ENCODE data around the gene ABCF1.

Gene ABCF1

DNA sequence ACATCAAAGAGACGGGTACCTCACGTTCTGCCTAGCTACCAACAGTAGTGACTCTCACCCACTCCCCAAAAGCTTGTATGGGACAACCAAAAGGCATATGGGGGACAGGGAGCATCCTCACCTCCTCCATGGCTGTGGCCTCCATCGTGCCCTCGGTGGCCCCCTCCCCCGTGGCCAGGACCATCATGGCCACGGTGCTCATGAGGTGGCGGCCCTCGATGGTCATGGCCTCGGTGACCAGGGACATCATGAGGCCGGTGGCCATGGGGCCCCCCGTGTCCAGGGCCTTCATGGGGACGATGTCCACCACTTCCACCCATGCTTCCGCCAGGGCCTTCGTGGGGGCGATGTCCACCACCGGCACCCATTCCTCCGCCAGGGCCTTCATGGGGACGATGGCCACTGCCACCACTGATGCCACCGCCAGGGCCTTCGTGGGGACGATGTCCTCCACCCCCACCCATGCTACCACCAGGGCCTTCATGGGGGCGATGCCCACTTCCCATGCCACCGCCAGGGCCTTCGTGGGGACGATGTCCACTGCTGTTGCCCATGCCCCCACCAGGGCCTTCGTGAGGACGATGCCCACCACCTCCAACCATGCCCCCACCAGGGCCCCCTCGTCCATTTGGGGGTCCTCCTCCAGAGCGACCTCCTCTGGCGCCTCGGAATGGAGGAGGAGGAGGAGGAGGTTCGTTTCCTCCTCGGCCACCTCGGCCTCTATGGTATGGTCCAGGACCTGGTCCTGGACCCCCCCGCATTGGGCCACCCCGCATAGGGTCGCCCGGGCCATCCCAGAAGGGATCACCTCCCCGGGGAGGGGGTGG, 30.8 kb downstream of the ABCF1 start:
- no peak for DNase-seq

DNA sequence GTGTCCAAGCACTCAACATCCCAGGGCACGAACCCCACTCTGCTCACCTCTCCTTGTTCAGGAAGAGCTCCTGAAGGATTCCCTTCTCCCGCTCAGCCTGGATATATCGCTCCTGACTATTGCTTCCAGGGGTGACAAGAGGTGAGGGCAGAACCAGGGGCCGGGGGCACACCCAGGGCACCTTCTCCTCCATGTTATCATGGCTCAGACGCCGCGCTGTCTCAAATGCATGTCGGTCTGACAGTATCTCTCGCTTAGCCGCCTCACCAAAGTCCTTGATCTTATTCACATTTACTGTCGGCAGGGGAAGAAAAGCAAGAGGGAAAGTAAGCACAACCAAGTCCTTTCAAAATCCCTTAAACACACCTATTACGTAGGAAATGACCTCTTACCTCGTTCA, 32.7 kb downstream of the ABCF1 start:
- DNase-seq = no peak

DNA sequence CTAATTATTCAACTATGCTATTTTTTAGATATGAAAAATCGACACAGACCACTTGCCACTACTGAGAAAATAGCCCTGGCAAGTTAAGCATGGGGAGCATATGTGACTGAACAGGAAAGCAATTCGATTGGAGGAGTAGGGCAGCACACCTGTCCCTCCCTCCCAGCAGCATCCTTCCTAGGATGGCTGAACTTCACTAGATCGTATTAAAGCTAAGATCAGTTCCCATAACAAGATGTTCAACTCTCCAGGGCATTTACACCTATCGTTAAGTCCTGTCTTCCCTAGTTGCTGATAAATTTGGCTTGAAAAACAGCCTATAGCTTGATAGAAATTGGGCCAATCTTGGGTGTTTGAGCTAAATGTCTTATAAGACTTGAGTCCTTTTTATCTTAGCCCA, 38.8 kb downstream of the ABCF1 start:
- DNase-seq = no peak

DNA sequence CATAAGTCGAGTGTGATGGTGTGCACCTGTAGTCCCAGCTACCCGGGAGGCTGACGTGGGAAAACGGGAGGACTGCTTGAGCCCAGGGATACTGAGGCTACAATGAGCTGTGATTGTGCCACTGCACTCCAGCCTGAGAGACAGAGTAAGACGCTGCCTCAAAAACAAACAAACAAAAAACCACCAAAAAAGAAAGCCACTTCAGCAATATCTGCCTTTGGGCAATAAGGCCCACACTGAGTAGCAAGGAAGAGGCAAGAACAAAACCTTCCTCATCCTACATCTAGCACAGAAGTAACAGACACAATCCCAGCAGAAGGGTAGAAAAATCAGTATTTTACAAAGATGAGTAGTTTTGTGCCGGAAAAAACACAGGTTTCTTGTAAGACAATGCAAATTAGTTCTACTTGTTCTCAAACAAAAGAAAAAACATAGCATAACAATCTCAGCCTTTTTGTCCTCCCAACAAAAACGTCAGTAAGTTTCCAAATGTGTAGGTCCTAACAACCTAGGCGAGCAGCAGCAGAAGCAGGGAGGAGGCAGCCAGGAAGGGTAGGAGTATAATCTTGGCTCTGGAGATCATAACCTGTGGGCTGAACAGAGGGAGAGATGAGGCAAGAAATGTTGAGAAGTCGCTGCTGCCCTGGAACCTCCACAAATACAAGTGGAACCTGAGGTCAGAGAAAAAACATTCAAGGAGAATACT, 40.1 kb downstream of the ABCF1 start:
- DNase-seq = no peak

DNA sequence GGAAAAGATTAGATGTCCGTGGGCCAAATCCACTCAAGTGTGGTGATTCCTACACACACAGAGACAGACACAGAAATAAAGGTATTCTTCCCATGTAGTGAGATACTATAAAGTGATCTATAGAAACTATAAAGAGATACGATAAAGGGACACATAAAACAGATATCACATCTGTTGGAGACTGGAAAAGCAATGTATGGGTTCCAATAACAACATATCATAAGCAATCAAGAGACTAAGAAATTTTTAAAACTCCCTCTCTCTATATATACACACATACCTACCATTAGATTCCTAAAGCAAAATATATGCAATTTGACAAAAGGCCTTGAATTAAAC, 40.6 kb downstream of the ABCF1 start:
- no peak for DNase-seq

DNA sequence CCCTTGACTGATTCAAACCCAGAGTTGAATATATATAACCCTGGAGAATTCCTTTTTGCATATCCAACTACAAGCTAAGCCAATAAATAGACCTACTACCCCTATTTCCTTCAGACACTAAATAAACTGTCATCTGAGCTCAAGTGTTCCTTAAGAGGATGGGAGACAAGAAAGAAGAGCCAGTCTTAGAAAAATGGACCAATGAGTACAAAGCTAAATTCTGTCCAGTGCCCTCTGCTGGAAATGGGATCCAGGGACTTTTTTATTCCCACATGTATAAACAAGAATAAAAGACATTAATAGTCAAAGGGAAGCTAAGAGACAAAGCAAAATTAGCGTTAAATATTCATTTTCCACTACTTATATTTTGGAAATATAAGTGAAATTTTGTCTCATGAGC, 41.0 kb downstream of the ABCF1 start:
- DNase-seq = no peak

DNA sequence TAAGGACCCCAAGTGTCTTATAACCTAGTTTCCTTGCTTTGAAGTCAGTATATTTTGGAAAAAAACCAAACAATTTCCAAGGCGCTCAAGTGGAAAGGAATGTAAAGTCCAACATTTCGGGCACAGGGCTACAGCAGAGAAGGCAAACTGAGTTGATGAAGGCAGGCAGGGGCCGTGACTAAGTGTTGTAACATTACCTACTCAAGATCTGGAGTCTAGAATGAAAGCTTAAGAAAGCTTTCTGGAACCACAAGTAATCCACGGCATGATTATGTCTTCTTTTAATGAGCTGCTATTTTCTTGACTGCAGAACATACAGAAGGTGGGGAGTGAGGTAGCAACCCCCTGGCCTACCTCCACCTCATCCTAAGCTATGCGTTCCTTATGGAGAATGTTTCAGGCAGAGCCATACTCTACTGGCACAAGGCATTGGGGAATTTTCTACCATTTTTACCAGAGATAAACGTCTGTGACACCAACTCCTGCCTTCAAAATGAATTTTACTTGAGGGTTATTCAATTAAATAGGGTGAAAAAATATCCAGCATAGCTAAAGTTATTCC, 41.5 kb downstream of the ABCF1 start:
- no peak for DNase-seq

DNA sequence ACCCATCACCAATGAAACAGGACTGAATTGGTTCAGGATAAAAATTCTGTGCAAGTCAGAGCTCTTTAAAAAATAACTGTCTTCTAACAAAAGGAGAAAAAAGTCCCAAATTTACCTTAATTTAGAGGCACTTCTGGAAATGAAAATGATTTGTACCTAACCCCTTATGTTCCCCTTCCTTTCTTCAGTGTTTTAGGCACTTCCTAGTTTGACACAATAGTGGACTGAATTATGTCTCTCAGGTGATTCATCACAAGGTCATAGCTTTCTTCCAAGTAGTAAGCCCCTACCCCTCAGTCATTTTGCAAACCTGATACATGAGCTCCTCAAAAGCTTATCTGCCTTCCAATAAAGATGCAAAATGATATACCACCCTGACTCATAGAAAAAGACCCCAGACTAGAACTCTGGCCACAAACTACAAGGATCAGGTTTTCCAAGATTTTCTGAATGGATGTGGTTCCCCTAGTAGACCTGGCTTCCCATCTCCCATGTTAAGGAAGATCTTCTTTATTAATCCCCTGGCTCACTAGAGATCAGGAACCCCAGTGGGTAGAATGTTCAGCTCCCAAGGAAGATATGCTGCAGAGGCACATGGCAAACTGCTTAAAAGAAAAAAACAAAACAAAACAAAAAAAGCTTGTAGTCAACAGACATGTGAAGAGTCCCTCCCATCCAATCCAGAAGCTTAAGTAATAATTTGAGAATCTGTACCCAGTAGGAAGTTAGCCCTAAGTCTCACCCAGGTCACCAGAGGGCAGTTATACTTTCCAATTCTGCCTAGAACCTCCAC, 42.2 kb downstream of the ABCF1 start:
- no peak for DNase-seq

DNA sequence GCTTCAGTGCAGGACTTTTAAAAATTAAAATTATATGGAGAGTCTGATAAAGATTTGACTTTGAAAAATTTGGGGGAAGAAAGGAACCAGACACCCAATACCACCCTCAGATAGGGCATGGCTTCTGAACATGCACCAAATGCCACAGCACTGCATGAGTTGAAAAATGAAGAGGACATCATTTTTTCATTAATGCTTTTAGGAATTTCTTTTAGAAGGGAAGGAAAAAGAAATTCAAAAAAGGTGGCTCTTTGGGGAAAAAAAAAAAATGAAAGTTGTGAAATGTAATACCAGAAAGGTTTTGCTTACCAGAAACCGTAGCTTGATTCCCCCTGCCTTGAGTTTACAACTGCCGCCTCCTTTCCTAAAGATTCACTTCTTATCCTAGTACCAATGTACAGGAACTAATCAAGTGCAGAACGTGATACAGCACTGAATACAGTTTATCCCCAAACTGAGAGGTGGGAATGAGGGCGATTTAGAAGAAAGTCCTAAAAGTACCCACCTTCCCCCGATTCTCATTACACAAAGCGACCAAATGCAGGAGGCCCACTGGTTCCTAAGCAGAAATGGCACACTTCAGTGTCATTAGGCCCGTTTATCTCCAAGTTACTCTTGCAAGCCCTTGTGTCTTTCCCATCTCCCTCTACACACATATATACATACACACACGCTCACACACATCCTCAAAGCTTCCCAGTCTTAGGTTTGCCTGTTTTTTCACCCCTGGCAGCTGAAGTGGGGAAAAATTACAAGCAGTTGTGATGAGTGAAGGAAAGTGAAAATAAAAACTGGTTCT, 43.0 kb downstream of the ABCF1 start:
- DNase-seq = no peak

DNA sequence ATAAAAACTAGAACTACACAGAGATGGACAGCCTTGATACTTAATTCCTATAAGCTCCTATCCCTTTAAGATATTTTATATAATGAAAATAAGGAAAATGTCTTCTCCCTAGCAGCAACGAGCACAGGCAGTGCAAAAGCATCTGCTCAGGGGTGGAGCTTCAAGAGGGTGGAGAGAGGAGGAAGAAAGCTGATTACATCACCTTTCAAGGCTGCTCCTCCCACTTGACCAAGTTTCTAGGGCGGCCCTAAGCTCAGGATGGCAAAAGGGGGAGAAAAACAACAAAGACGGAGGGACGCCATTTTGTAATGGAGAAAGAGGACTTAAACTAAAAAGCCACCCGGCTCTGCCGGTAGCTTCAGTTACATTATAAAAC, 43.6 kb downstream of the ABCF1 start:
- peak; percentile 78 for DNase-seq

DNA sequence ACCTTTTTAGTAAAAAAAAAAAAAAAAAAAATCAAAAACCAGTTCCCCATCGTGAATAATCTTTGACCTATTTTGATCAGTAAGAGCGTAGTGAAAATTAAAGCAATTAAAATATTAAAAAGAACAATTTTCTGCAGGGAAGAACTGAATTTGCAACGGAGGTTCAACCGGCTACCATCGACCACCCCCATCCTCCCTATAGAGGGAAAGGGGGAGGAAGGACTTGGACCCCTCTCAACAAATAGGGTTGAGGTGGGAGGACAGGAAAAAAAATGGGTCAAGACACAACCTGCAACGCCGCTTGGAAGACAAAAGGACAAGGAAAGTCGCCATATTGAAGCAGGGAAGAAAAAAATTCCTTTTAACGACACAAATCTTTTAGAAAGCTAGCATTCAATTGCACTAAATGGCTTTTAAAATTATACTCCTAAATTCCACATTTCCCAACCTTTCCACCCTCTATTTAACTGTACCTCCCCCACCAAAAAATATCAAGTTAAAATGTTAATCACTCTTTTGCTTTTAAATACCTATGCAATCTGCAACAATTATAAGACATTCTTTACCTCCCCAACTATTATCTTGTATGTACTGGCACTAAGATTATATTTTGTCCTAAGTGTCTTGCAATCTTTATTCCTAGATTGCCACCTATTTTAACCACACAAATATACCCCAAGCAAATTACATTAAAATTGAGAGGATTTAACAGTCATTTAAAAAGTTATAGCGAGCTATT, 44.1 kb downstream of the ABCF1 start:
- no peak for DNase-seq

DNA sequence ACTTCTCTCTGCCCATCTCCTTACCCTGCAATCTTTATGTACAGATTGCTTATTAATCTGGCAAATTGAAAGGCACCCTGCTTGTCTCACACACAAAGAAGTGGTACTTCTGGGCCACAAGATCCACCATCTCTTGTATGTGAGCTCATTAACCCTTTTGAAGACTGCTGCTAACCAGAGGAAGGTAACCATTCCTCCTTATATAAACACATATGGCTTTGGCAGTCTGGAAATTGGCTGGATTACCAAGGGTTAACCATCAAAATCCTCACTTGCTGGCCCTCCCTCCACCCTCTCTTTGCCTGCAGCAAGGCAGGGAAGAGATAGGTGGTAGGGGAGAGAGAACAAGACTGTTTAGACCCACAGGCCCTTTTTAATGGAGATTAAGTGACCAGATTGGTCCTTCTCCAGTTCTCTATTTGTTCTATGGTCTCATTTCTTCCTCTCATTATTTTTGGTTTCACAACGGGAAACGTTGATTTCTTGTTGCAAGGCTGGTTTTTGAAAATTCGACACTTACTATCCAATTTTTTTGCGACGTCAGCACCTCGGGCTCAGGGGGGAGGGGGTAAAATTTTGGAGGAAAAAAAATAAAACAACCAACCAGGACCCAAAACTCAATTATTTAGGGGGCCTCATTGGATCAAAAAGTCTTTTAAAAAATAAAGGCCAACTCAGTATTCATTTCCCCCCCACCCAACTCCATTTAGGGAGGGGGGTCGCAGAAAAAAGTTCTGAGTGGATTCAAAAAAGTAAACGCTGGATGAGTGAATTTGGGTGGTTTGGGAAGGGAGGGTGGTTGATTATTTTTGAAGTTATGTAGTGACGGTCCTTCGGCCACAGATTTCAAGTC, 44.9 kb downstream of the ABCF1 start:
- no peak for DNase-seq

DNA sequence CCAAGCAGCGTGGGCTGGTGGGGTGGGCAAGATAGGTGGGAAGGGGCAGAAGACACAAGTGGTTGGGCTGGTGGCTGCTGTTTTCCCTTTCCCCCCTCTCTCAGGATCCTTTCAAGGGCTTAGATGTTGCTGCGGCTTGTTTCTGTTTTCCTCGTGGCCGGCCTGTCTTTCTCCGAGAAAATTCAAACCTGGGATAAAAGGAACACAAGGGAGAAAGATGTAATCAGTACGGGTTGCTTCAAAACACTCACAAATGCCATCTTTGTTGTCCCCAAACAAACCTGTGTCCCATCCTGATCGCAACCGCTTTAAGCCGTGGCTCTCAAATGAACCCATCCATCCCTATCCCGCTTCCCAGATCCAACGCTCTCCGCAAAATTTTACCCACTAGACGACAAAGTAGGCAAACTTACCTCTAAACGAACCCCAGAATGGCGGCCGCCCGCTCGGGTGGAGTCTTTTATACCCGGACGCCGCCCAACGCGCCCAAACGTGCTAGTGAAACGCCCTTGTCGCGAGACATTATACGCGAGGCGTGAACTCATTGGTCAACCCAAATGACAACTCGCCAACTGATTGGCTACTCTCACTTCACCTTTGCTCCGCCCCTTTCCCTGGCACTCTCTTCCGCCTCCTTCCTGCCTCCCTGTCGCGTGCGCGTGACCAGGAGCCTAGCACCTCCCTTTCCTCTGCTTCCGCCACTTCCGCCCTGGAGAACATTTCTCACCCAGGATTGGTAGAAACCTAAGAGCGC, 45.7 kb downstream of the ABCF1 start, which contains the start of gene PPP1R10:
Gene PPP1R10, minus strand, starts transcription at position 433 of the 754 bp plus-strand sequence. CDS start 7,299 bp downstream, outside the sequence.
- DNase-seq = peak; percentile 97

DNA sequence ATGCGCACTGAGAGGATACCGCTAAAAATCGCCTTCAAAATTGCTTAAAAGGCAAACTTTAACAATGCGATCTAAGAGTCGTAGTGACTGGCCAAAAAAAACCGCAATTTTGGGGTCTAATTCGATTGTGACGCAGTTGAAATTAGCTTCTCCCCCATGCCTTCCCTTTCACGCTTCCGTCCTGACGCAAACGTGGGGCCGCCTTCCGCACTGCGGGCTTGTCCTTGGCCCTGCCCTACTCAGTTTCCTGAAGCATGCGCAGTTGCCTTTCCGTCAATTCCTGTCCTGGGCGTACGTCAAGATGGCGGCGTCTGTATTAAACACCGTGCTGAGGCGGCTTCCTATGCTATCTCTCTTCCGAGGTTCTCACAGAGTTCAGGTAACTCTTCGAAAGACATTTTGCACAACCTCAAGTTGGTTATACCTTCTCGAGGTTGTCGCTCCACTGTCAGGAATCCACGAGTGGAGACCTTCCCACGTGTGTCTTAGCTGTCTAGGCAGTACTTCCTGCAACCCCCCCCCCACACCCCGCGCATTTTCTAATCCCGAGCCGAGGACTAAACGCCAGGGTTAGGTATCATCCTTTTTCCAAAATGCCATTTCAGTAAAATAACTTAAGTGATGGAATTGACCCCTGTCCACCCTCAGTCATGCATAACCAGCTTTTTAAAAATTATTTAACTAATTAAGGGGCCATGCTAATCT, 46.5 kb downstream of the ABCF1 start, which contains the start of gene MRPS18B:
Gene MRPS18B, plus strand, starts transcription at position 276 of the 705 bp plus-strand sequence. Its CDS starts 26 bp downstream, at position 302.
- peak; percentile 95 for DNase-seq

DNA sequence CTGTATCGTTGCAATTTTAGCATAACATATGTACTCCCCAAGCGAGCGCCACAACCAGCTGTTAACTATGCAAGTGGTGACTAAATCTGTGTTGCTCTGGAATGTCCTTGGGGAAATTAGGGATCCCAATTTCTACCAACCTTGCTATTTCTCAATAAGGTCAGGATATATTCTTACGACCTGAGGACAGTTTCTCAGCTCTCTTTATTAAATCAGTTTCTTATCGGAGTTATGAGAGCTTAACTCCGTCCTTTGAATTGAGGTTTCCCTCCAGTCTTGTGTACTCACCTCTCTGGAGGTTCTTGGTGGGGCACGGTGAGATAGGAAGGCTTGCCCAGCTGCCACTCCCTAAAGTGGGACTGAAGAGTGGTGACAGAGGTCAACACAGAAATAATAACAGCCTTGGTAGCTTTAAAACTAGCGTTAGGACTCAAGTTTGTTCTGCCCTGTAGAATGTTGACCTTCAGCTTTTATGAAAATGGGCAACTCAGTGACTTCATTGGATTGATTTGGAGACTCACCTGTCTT, 47.1 kb downstream of the ABCF1 start:
- DNase-seq = no peak

DNA sequence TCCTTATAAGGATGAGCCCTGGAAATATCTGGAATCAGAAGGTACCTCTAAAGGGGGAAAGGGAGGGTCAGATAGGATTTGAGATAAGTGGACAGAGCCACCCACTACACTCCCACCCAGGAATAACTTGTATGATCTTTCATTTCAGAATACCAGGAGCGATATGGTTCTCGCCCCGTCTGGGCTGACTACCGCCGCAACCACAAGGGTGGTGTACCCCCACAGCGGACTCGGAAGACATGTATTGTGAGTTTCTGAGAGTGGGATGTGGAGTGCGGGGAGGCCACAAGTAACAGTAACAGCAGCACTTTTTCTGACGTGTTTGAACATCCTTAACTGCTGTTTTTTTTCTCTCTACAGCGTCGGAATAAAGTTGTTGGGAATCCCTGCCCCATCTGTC, 48.3 kb downstream of the ABCF1 start:
- DNase-seq = no peak

DNA sequence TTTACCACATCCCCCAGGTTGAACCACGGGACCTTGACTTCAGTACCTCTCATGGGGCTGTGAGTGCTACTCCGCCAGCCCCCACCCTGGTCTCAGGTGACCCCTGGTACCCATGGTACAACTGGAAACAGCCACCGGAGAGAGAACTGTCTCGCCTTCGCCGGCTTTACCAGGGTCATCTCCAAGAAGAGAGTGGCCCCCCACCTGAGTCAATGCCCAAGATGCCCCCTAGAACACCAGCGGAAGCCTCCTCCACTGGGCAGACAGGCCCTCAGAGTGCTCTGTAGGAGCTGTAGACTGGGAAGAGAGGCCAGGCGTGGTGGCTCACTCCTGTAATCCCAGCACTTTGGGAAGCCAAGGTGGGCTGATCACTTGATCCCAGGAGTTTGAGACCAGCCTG, 54.3 kb downstream of the ABCF1 start:
- no peak for DNase-seq

DNA sequence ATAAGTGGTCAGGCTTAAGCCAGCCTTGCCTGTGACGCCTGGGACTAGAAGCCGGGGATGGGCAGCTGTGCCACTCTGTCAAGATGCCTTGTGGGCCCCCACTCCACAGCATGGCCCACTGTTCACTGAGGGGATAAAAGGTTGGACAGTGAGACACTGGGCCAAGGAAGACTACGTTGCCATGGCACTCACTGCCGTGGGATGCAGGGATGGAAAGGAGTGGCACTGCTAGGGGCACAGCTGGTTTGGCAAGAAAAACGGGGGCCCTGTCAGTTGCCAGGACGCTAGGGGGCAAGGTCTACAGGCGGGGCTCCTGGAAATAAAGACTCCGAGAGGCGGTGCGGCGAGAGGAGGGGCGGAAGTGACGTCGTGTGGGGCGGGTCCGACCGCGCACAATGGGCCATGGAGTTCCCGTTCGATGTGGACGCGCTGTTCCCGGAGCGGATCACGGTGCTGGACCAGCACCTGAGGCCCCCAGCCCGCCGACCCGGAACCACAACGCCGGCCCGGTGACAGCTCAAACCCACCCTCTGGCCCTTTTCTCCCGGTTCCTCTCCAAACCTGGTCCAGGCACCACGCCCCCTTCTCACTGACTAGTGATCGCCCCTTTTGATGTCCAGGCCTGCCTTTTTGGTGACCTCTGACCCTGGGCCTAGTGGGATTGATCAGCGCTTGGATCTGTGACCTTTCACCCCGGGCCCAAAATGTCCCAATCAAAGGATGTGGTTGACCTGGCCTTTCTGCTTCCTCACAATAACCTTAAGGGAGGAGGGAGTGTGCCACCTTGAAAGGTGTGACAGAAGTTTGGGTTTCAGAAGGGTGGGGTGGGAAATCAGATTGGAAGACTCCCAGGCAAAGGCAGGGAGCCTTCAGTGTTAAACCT, 55.5 kb downstream of the ABCF1 start, which contains the start of gene ATAT1:
Gene ATAT1, plus strand, starts transcription at position 391 of the 883 bp plus-strand sequence.
- DNase-seq = peak; percentile 87
